GM12874 (cell line): ENCODE data around the gene MLLT3.

Source experiments
- CTCF ChIP-seq: IDR thresholded peaks from 2 replicates; pipeline ENCODE4 v1.5.1; 2011; ENCODE audit warnings: low read depth, mild to moderate bottlenecking, control low read depth, low read length, moderate library complexity; ENCODE audit not compliant: insufficient read depth

Gene MLLT3

GRCh38 chr9:20408513-20408912 is 213.8 kb downstream of the MLLT3 start:
- no peak for TF ChIP-seq CTCF

GRCh38 chr9:20407013-20407412 is 215.3 kb downstream of the MLLT3 start:
- TF ChIP-seq CTCF: no peak

- no peak for TF ChIP-seq CTCF
Observed at GRCh38 chr9:20406344-20406743, 216.0 kb downstream of the MLLT3 start.

GRCh38 chr9:20405616-20406015 is 216.7 kb downstream of the MLLT3 start:
- TF ChIP-seq CTCF: no peak

GRCh38 chr9:20405078-20405477 is 217.2 kb downstream of the MLLT3 start:
- TF ChIP-seq CTCF: no peak

- TF ChIP-seq CTCF: no peak
Observed at GRCh38 chr9:20404192-20404813, 218.0 kb downstream of the MLLT3 start.

GRCh38 chr9:20403346-20403745 is 219.0 kb downstream of the MLLT3 start:
- TF ChIP-seq CTCF: no peak
